Suppressor macrophage treated with lipopolysaccharide for 1 hour (primary cell): Measurements from ENCODE around the gene MBD6.
"Not testable (repeated sequence)": the region's sequence is repeated elsewhere in the genome, so short reads cannot be mapped to it uniquely, and the experiment has no call there.

Experiments
- DNase-seq, 3 donors: peaks; one replicate each; pipeline ENCODE4 v3.0.0-alpha.2; 2020 to 2022

MBD6 gene

GRCh38 chr12:57552835-57553313 is 30.2 kb downstream of the MBD6 start:
- DNase-seq: peak in 1 of 3 donors; percentile 8

- no peak for DNase-seq
These were observed 30.9 kb downstream of the MBD6 start for GRCh38 chr12:57553343-57554202.

- no peak for DNase-seq
These were observed 31.8 kb downstream of the MBD6 start for GRCh38 chr12:57554453-57554852.

- no peak for DNase-seq
These were observed 32.3 kb downstream of the MBD6 start for GRCh38 chr12:57554897-57555296.

GRCh38 chr12:57558864-57559263 is 36.2 kb downstream of the MBD6 start:
- DNase-seq: no peak

GRCh38 chr12:57560516-57560915 is 37.9 kb downstream of the MBD6 start:
- DNase-seq: no peak

- DNase-seq: peak in 1 of 3 donors; percentile 6
These were observed 38.5 kb downstream of the MBD6 start for GRCh38 chr12:57561117-57561516.

GRCh38 chr12:57563358-57563757 is 40.7 kb downstream of the MBD6 start:
- DNase-seq: no peak

- no peak for DNase-seq
These were observed 41.6 kb downstream of the MBD6 start for GRCh38 chr12:57564178-57564740.

- DNase-seq: no peak
These were observed 46.2 kb downstream of the MBD6 start for GRCh38 chr12:57568838-57569237.

- DNase-seq: no peak
These were observed 47.2 kb downstream of the MBD6 start for GRCh38 chr12:57569858-57570257.

- DNase-seq: not testable (repeated sequence)
These were observed 47.8 kb downstream of the MBD6 start for GRCh38 chr12:57570438-57570837.

GRCh38 chr12:57571926-57572762 is 49.5 kb downstream of the MBD6 start:
- no peak for DNase-seq

- DNase-seq: no peak
These were observed 52.2 kb downstream of the MBD6 start for GRCh38 chr12:57574795-57575194.

- no peak for DNase-seq
These were observed 53.4 kb downstream of the MBD6 start for GRCh38 chr12:57575771-57576612.

GRCh38 chr12:57576613-57577160 is 54.1 kb downstream of the MBD6 start:
- no peak for DNase-seq

GRCh38 chr12:57577981-57578758 is 55.5 kb downstream of the MBD6 start:
- DNase-seq: no peak

- no peak for DNase-seq
These were observed 56.4 kb downstream of the MBD6 start for GRCh38 chr12:57579011-57579410.
